Smooth muscle cell of trachea (primary cell): ENCODE data around the gene MYMX. TPM values are rescaled to one million over a fixed set of nuclear protein-coding genes. Genes with fewer than 3 reads are reported as not detected.

Experiments used
- total RNA-seq: library from RNA; depleted of rRNA; stranded (reverse); fragments of >200 nt; gene quantifications from 2 replicates; pipeline ENCODE4 v1.2.1, GENCODE V29; 2014

MYMX gene
- 0.17 TPM in 1 of 2 replicates, not detected in the other for total RNA-seq

DNA sequence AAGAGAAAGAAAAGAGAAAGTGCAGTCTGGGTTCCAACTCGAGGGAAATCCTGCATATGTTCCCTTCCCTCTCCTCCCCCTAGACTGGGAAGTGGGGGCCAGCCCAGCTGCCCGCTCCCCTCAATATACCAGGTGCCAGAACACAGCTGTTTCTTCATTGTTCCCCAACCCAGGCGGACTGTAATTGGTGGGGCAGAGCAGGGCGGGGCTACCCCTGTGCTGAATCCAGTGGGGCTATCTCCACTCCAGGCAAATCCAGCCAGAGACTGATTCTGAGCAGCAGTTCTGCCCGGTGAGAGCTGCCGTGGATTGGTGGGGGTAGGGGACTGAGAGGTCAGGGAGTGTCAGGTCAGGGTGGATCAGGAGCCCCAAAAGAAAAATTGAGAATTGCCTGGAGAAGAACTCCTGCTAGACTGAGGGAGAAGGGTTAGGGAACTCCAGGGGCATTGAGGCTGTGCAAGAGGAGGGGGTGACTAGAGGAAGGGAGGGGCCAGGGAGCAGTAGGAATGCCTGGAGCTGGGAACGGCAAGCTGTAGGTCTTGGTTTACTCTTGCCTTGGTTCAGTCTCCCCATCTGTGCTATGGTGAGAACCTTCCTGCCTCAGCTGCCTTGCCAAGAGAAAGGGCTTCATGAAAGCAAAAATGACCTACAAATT is at the start of gene MYMX:
Gene MYMX, plus strand, starts transcription at position 250 of the 655 bp plus-strand sequence. CDS start 546 bp downstream, outside the sequence.

DNA sequence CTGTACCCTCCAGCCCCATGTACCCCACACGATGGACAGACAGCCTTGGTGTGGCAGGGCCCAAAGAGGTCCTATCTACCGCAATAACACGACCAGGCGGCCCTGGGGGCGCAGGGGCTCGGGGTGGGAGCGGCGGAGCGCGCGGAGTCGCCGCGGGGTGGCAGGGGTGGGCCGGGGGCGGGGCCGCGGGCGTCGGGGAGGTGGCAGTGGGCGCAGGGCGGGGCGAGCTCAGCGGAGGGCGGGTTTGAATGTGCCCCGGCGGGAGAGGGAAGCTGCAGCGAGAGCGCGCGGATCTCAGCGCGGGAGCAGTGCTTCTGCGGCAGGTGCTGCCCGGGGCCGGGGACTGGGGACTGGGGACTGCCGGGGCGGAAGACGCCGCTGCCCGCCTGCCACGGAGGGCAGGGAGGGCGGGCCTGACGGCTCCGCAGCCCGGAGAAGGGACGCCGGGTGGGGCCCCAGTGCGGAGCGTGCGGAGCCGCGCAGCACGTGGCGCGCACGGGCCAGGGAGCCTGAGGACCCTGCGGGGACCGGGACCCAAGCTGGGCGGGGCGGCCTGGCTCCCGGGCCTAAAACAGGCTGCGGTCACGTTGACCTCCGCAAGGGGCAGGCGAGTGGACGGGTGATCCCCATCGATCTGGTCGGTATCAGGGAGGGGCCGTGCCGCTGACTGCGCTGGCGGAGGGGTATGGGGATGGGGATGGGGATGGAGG is 6.7 kb downstream of the MYMX start, which contains the start of gene SLC29A1:
Gene SLC29A1, plus strand, starts transcription at position 277 of the 710 bp plus-strand sequence. CDS start 3,719 bp downstream, outside the sequence.

DNA sequence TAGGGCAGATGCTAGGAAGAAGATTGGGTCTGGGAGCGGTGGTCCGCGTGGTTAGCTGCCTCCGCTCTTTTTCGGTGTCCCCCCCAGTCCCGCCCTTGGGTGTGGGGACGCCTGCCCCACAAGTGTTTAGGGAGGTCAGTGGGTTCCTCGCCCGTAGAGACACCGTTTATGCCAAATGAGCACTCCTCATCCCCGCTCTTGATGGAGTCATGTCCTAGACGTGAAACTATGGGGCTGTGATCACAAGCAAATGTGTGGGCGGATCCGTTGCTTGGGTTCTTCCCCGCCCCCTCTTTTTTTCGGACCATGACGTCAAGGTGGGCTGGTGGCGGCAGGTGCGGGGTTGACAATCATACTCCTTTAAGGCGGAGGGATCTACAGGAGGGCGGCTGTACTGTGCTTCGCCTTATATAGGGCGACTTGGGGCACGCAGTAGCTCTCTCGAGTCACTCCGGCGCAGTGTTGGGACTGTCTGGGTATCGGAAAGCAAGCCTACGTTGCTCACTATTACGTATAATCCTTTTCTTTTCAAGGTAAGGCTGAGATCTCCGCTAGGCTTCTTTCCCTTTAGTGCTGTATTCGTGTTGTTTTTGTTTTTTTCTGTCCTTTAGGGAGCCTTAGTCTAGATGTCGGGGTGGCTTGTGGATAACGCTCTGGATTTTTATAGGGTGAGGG is 30.1 kb downstream of the MYMX start, which contains the start of gene HSP90AB1:
Gene HSP90AB1, plus strand, starts transcription at position 439 of the 675 bp plus-strand sequence. CDS start 1,529 bp downstream, outside the sequence.

DNA sequence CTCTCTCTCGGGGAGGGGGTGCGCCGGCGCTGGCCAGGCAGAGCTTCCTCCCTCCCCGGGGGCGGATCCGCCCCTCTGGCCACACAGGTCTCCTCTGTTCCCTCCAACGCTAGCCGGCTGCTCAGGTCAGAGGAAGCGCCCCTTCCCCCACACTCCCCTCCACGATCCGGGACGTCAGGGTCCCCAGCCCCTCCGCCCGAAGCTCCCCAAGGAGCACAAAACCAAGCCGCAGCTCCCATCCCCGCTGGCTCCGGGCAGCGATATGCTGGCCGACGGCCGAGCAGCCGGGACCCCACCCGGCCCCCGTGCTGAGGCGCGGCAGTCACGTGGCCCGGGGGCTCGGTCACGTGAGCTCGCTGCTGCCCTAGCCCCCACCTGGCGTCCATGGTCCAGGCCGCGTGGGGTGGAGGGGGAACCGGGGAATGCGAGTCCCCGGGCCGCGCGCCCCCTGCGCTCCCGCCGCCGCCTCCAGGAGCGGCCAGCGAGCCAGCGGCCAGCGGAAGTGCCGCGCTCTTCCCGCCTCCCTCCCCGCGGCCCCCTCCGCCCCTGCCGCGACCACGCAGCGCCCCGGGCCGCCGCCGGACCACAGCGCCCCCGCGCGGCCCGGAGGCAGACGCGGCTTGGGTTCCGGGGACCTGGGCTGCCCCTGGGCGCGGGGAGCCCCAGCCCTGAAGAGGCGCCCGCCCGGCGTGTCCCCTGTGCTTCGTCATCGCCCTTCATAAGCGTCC is 40.5 kb downstream of the MYMX start, which contains the start of gene SLC35B2:
Gene SLC35B2, minus strand, starts transcription at position 504 of the 728 bp plus-strand sequence. Its CDS starts 118 bp downstream, at position 386.

DNA sequence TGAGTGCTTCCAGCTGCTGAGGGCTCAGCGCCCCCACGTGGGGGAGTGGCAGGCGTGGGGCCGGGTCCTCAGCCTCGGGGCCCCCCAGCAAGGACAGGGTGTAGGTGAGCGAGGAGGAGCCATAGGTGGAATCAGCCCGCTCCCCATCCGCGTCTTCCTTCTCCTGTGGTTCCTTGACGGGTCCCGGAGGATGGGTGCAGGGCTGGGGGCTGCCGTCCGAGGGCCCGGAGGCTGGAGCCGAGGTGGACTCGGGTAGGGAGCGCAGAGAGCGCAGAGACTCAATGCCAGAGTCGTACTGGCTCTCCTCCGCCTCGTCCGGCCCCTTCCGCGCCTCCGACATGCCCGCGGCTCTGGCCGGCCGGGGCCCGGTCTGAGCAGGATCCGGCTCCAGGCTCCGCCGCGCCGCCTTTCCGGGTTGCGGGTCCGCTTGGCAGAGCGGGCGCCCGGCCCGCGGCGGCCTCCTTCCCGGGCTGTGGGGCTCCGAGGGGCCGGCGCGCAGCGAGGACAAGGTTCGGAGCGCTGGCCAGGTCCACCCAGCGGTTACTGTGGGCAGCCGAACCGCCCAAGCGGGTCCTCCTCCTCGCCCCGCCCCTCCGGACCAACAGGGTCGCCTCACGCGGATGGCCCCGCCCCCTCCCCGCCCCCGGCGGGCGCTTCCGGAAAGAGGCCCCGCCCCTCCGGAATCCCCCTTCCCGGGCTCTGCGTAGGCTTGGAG is 48.4 kb downstream of the MYMX start, which contains the start of gene NFKBIE:
Gene NFKBIE, minus strand, starts transcription at position 545 of the 715 bp plus-strand sequence. Its CDS starts 205 bp downstream, at position 340.

Other genes with a start within 250 kb of the MYMX start
- 41.4 and 57.6 TPM in 2 replicates for gene MRPL14, start 89.5 kb upstream of the MYMX start, total RNA-seq
- 30.8 and 55.9 TPM in 2 replicates for gene TMEM63B, start 89.4 kb upstream of the MYMX start, total RNA-seq
- gene CAPN11, start 58.1 kb upstream of the MYMX start, total RNA-seq, result 0.15 and 0.33 TPM in 2 replicates
- gene SLC29A1, start 6.7 kb downstream of the MYMX start, total RNA-seq, result 9.5 and 19.2 TPM in 2 replicates
- gene HSP90AB1, start 30.2 kb downstream of the MYMX start, total RNA-seq, result 491 and 610 TPM in 2 replicates
- gene SLC35B2, start 40.6 kb downstream of the MYMX start, total RNA-seq, result 82.6 and 106 TPM in 2 replicates
- 4.7 and 10.1 TPM in 2 replicates for gene NFKBIE, start 48.6 kb downstream of the MYMX start, total RNA-seq
- under 0.01 TPM in 2 replicates for gene TMEM151B, start 53.5 kb downstream of the MYMX start, total RNA-seq
- gene AARS2, start 96.4 kb downstream of the MYMX start, total RNA-seq, result 24.1 and 28.1 TPM in 2 replicates
- not detected in 2 replicates for gene SPATS1, start 125.7 kb downstream of the MYMX start, total RNA-seq
- 17.9 and 26.5 TPM in 2 replicates for gene CDC5L, start 170.8 kb downstream of the MYMX start, total RNA-seq